Vagina (tissue), 2 donors: ENCODE data around the gene CMYA5.

Source experiments
- CTCF ChIP-seq, 3 experiments: fragments of 450-650 bp in 2 of 3; fragments of 200-600 bp in 1 of 3; sonication (generic) in 1 of 3; IDR thresholded peaks; one replicate each; pipeline ENCODE4 v1.5.1; 2017 to 2019; ENCODE audit warnings: antibody characterized with exemption in 3 of 3, mild to moderate bottlenecking in 2 of 3, moderate library complexity in 2 of 3
- POLR2AphosphoS5 ChIP-seq, 2 donors: sonication (generic); formaldehyde crosslinking; IDR thresholded peaks; one replicate each; pipeline ENCODE4 v1.9.0; 2017; ENCODE audit warnings: antibody characterized with exemption in 2 of 2, mild to moderate bottlenecking in 2 of 2, low read depth in 1 of 2; ENCODE audit not compliant: insufficient read depth in 1 of 2

- TF ChIP-seq CTCF (IDR thresholded peaks at IDR 0.05) (no peak), POLR2AphosphoS5 (IDR thresholded peaks at IDR 0.05; ENCODE audit: insufficient read depth in 1 of 2, low read depth in 1 of 2) (no peak)
Observed at GRCh38 chr5:79842991-79843390, 153.4 kb downstream of the CMYA5 start.
